HEK293T (cell line): ENCODE data around the gene AQP7.

Source experiments
- BHLHE40 ChIP-seq: fragments of 450-650 bp; IDR thresholded peaks from 2 replicates; pipeline ENCODE4 v1.6.1; 2016; ENCODE audit warnings: mild to moderate bottlenecking, moderate library complexity, borderline replicate concordance
- CTBP1 ChIP-seq: fragments of 450-650 bp; IDR thresholded peaks from 2 replicates; pipeline ENCODE4 v1.6.1; 2016; ENCODE audit warnings: borderline replicate concordance
- ELF4 ChIP-seq: fragments of 450-650 bp; IDR thresholded peaks from 2 replicates; pipeline ENCODE4 v1.6.1; 2017; ENCODE audit warnings: antibody characterized with exemption
- FOXA1 ChIP-seq: fragments of 450-650 bp; IDR thresholded peaks from 2 replicates; pipeline ENCODE4 v1.6.1; 2016; ENCODE audit warnings: mild to moderate bottlenecking
- FOXK2 ChIP-seq: fragments of 450-650 bp; IDR thresholded peaks from 2 replicates; pipeline ENCODE4 v1.6.1; 2016; ENCODE audit warnings: mild to moderate bottlenecking
- FOXM1 ChIP-seq: fragments of 450-650 bp; IDR thresholded peaks from 2 replicates; pipeline ENCODE4 v1.6.1; 2017; ENCODE audit warnings: mild to moderate bottlenecking, borderline replicate concordance
- L3MBTL2 ChIP-seq: fragments of 450-650 bp; conservative IDR thresholded peaks from 2 replicates; pipeline ENCODE4 v1.6.1; 2016; ENCODE audit warnings: mild to moderate bottlenecking
- LEF1 ChIP-seq: fragments of 450-650 bp; IDR thresholded peaks from 2 replicates; pipeline ENCODE4 v1.6.1; 2017; ENCODE audit warnings: mild to moderate bottlenecking, borderline replicate concordance
- NFRKB ChIP-seq: fragments of 450-650 bp; IDR thresholded peaks from 2 replicates; pipeline ENCODE4 v1.6.1; 2016; ENCODE audit warnings: mild to moderate bottlenecking, moderate library complexity
- PKNOX1 ChIP-seq: fragments of 450-650 bp; IDR thresholded peaks from 2 replicates; pipeline ENCODE4 v1.6.1; 2016
- SP1 ChIP-seq: fragments of 450-650 bp; IDR thresholded peaks from 2 replicates; pipeline ENCODE4 v1.6.1; 2017
- SUZ12 ChIP-seq: fragments of 450-650 bp; IDR thresholded peaks from 2 replicates; pipeline ENCODE4 v1.6.1; 2016; ENCODE audit warnings: mild to moderate bottlenecking
- TARDBP ChIP-seq: fragments of 450-650 bp; IDR thresholded peaks from 2 replicates; pipeline ENCODE4 v1.6.1; 2016

- TF ChIP-seq L3MBTL2 (no peak), ELF4 (no peak), FOXM1 (no peak), BHLHE40 (no peak), LEF1 (no peak), TARDBP (no peak), SP1 (no peak), FOXK2 (no peak), CTBP1 (no peak), NFRKB (no peak), PKNOX1 (no peak), FOXA1 (no peak), SUZ12 (no peak)
Measured at GRCh38 chr9:33377089-33377715, 25.2 kb downstream of the AQP7 start.
